Adrenal gland (tissue), 12 donors: ENCODE results near the gene ASB13. TPM values are rescaled to one million over a fixed set of nuclear protein-coding genes. Genes with fewer than 3 reads are reported as not detected.

ENCODE experiments used
- DNase-seq, 7 donors: peaks; one replicate each; pipeline ENCODE4 v3.0.0-alpha.2; 2019 to 2020
- H3K27ac ChIP-seq, 5 donors: fragments of 200-600 bp; sonication (generic) in 4 of 5; 1 replicate in 3 of 5; 2 replicates in 2 of 5; pipeline versions ENCODE4 v1.5.1 to v1.8.0; 2016 to 2020; ENCODE audit warnings: mild to moderate bottlenecking in 1 of 5
- H3K27me3 ChIP-seq: fragments of 200-600 bp; 2 replicates; pipeline ENCODE4 v1.8.0; 2021
- H3K36me3 ChIP-seq, 2 donors: fragments of 200-600 bp; replicated peaks in 1 of 2; 1 replicate in 1 of 2; 2 replicates in 1 of 2; pipeline versions ENCODE4 v1.5.1 to v1.8.0; 2018 to 2022
- H3K4me1 ChIP-seq, 2 donors: fragments of 200-600 bp; replicated peaks in 1 of 2; 1 replicate in 1 of 2; 2 replicates in 1 of 2; pipeline versions ENCODE4 v1.5.1 to v1.8.0; 2018 to 2021
- H3K4me3 ChIP-seq, 4 donors: fragments of 200-600 bp; sonication (generic) in 3 of 4; one replicate each; pipeline ENCODE4 v1.5.1; 2016 to 2018
- H3K9me3 ChIP-seq, 3 donors: fragments of 200-600 bp; sonication (generic) in 1 of 3; replicated peaks in 1 of 3; 1 replicate in 2 of 3; 2 replicates in 1 of 3; pipeline versions ENCODE4 v1.5.1 to v1.8.0; 2016 to 2021
- CTCF ChIP-seq, 6 experiments: fragments of 450-650 bp in 4 of 6; fragments of 200-600 bp in 2 of 6; sonication (generic) in 1 of 6; IDR thresholded peaks; 1 replicate in 5 of 6; 2 replicates in 1 of 6; pipeline versions ENCODE4 v1.5.1 to v1.8.0; 2016 to 2021; ENCODE audit warnings: antibody characterized with exemption in 6 of 6, mild to moderate bottlenecking in 2 of 6, moderate library complexity in 1 of 6
- POLR2A ChIP-seq, 2 donors: fragments of 450-650 bp; IDR thresholded peaks; one replicate each; pipeline ENCODE4 v1.6.1; 2017; ENCODE audit warnings: antibody characterized with exemption in 2 of 2, mild to moderate bottlenecking in 2 of 2, moderate library complexity in 1 of 2
- WGBS, 4 donors: extraction: QIAGEN DNeasy Blood & Tissue Kit in 2 of 4; methylation state at CpG; one replicate each; pipeline versions ENCODE4 v1.1.5 to v1.1.7; 2013 to 2017; 5-methylcytosine and 5-hydroxymethylcytosine counted together
- intact Hi-C, 2 donors: fragments of 100-400 bp; cut with DNase I; formaldehyde crosslinking; loops; one replicate each; pipeline versions ENCODE4 v1.14.1 to v1.15.0; 2022 to 2023
- polyA plus RNA-seq, 3 donors: library from polyadenylated mRNA; stranded (reverse); fragments of 200-250 nt in 2 of 3; fragments of 350-450 nt in 1 of 3; fragmentation: Illumina TruSeq in 1 of 3; extraction: RNeasy Lipid Tissue Mini Kit (QIAGEN cat#74804) in 1 of 3; gene quantifications; one replicate each; pipeline ENCODE4 v1.2.3, GENCODE V29; 2013 to 2014
- total RNA-seq, 9 donors: library from RNA; depleted of rRNA in 4 of 9; stranded (reverse); fragments of >200 nt in 4 of 9; fragments of 120-200 nt in 1 of 9; fragmentation: NEBNext Ultra II Directional in 1 of 9; extraction: Animal tissue kit (Norgen Biotek cat#: 25700) in 1 of 9; gene quantifications; one replicate each; pipeline versions ENCODE4 v1.1.0 to v1.2.4, GENCODE V29; 2013 to 2023
- donor health status: healthy with polysubstance abuse.
- donor health status: Bipolar disorder and iron deficiency.
- donor health status: DM: yes; HTN: yes; CAD: no.
- donor health status: DM: no; HTN: no; CAD: no.
- donor health status: DM: no; HTN: no; CAD: no.
- donor health status: DM: yes; HTN: yes; CAD: no.

The ASB13 gene
- total and polyA plus RNA-seq, 12 donors = 24.4 to 65.9 (median 45.9) TPM

- Histone ChIP-seq H3K36me3 (no peaks in the 10 kb centered on the region), H3K27me3 (no peaks in the 10 kb centered on the region), H3K4me3 (no peak overlapping the region), H3K4me1 (peaks cover 3 to 10% of the 10 kb centered on the region in 2 donors), H3K27ac (no peak overlapping the region), H3K9me3 (no peaks in the 10 kb centered on the region)
- intact Hi-C loops = loop anchor here (5.0 kb wide), 1 partner anchor 179 kb away; no protein-coding TSS in a partner anchor
- WGBS, 4 donors = 82 to 89% (median 85%) methylated on average over 16 of the region's 16 CpGs
- TF ChIP-seq CTCF (IDR thresholded peaks at IDR 0.05) (no peak), POLR2A (IDR thresholded peaks at IDR 0.05) (no peak)
- DNase-seq = no peak
Observed at GRCh38 chr10:5620966-5621365, 45.4 kb downstream of the ASB13 start.

DNA sequence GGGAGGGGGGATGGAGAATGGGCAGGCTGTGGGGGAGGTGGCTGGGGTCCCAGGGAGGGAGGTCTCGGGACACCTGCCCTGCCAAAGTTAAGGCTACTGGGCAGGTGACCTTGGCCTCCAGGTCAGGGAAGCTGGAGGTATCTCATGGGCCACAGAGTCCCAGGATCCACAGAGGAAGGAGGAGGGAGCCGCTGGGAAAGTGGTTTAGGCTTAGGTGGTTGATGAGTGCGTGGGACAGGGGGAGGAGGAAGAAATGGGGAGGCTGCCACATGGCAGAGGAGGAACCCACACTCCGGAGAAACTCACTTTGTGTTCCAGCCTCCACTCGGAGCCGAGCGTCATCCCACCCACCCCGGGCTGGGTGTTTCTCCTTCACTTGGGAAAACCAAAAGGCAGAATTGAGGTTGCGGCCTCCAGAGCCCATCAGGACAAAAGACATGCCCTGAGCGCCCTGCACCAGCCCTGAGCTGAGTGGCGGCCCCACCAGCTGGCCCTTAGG is 46.1 kb downstream of the ASB13 start:
- Histone ChIP-seq H3K27me3 (no peaks in the 10 kb centered on the region), H3K27ac (no peak overlapping the region), H3K36me3 (no peaks in the 10 kb centered on the region), H3K4me1 (peaks cover 0 to 10% of the 10 kb centered on the region in 2 donors), H3K9me3 (no peaks in the 10 kb centered on the region), H3K4me3 (no peak overlapping the region)
- TF ChIP-seq POLR2A (IDR thresholded peaks at IDR 0.05) = no peak
- no peak for TF ChIP-seq CTCF (IDR thresholded peaks at IDR 0.05)
- WGBS, 4 donors = 86 to 90% (median 87%) methylated on average over 8 to 11 of the region's 11 CpGs
- DNase-seq = no peak
- intact Hi-C loops = loop anchor here (5.0 kb wide), 1 partner anchor 178 kb away; no protein-coding TSS in a partner anchor

DNA sequence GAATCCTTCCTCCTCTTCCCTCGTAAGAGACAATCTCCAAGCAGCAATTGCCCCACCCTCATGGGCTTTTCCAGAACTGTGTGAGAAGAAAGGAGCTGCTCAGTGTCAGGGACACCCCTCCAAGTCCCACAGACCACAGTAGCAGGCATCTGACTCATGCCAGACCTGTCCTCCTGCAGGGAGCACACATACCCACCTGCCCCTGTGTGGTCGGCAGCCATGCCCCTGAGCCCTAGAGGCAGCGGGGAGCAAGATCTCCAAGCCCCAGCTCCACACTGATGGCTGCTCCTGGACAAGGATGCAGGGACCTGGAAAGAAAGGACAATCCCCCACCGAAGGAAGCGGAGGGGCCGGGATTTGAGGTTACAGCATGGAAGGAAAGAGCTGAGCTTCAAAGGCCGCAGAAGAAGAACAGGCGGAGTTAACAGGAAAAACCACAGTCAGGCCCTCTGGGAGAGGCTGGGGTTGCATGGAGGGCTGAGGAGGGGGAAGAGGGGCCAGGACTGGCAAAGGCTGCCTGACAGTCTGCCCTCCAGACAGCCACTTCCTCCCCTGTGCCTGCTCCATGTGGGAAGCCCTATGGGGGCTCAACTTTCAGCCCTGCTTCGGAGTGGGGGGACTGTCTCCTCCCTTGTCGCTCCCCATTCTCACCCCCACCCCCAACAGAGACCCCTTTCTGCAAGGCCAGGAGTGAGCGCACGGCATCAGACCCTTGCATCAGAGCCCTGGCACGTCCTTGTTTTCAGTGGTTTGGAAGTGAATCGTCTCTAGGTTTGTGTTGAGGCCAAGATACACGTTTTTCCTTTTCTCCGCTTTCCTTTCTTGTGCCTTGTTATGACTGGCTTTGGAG is 46.8 kb downstream of the ASB13 start:
- TF ChIP-seq POLR2A (IDR thresholded peaks at IDR 0.05) = no peak
- no peak for TF ChIP-seq CTCF (IDR thresholded peaks at IDR 0.05)
- H3K36me3 ChIP-seq = no peaks in the 10 kb centered on the region
- H3K9me3 ChIP-seq = no peaks in the 10 kb centered on the region
- peak overlapping the region in 1 of 5 donors; percentile 32 for H3K27ac ChIP-seq
- intact Hi-C loops = loop anchor here (5.0 to 10.0 kb wide), 2 partner anchors 155 to 177 kb away; no protein-coding TSS in a partner anchor
- no peak overlapping the region for H3K4me3 ChIP-seq
- 69 to 76% (median 72%) methylated on average over 15 to 16 of the region's 16 CpGs for WGBS, 4 donors
- DNase-seq = no peak
- H3K4me1 ChIP-seq = peaks cover 0 to 10% of the 10 kb centered on the region in 2 donors
- H3K27me3 ChIP-seq = no peaks in the 10 kb centered on the region

DNA sequence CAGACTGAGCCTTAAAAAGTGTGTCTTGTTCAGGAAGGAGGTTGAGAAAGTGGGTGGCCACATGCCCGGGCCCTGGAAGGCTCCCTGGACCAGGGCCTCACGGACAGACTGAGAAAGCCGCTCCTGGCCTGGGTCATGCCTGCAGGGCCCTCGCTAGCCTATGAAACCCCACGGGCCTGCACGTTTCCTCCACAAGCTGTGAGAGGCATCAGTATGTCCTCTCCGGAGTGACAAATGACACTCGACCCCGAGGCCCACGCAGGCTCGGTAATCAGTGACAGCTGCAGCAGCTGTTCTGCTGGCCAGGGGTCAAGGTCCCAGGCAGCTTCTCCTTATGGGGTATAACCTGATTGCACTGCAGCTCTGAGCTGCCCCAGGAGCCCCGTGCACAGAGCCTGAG is 47.6 kb downstream of the ASB13 start:
- Histone ChIP-seq H3K4me3 (no peak overlapping the region), H3K4me1 (peaks cover 0 to 10% of the 10 kb centered on the region in 2 donors), H3K36me3 (no peaks in the 10 kb centered on the region), H3K27me3 (no peaks in the 10 kb centered on the region), H3K27ac (no peak overlapping the region), H3K9me3 (no peaks in the 10 kb centered on the region)
- TF ChIP-seq POLR2A (IDR thresholded peaks at IDR 0.05) (no peak), CTCF (IDR thresholded peaks at IDR 0.05) (no peak)
- intact Hi-C loops = loop anchor here in 1 of 2 donors (10.0 kb wide), 1 partner anchor 154 kb away; no protein-coding TSS in a partner anchor
- WGBS, 4 donors = 58 to 64% (median 60%) methylated on average over 7 to 12 of the region's 12 CpGs
- DNase-seq = no peak
